ENCODE measurements around the gene ADH1C. TPM values are rescaled to one million over a fixed set of nuclear protein-coding genes. Genes with fewer than 3 reads are reported as not detected.

ADH1C gene
- polyA plus RNA-seq, 1 of the 3 experiments (the other 2 are of a cell fraction), result not detected

- no peak for DNase-seq
- Histone ChIP-seq H3F3A (replicated peaks; ENCODE audit: insufficient read depth) (no peaks in the 10 kb centered on the region), H4K20me1 (ENCODE audit: insufficient read depth) (no peaks in the 10 kb centered on the region), H3K27ac (ENCODE audit: low read depth in 2 of 2, low read length in 1 of 2) (no peak overlapping the region), H3K79me2 (ENCODE audit: insufficient read depth) (no peaks in the 10 kb centered on the region), H3K9me3 (no peaks in the 10 kb centered on the region), H2AFZ (ENCODE audit: low read depth) (no peak overlapping the region), H3K9ac (no peak overlapping the region), H3K27me3 (ENCODE audit: insufficient read depth) (no peaks in the 10 kb centered on the region), H3K4me3 (ENCODE audit: low read depth in 2 of 2, low read length in 1 of 2) (no peak overlapping the region), H3K4me2 (no peak overlapping the region), H3K36me3 (replicated peaks in 1 of 2; ENCODE audit: control insufficient read depth in 1 of 2, insufficient read depth in 2 of 2, low read length in 1 of 2) (no peaks in the 10 kb centered on the region), H3K4me1 (ENCODE audit: control insufficient read depth in 1 of 2, insufficient read depth in 2 of 2, low read depth in 1 of 2, low read length in 1 of 2) (no peaks in the 10 kb centered on the region), H3K9me2 (no peaks in the 10 kb centered on the region)
- WGBS (ENCODE audit: low lambda C conversion rate), result 13% methylated on average over 1 of the region's 1 CpG
- TF ChIP-seq ZBTB33 (IDR thresholded peaks at IDR 0.05; ENCODE audit: borderline replicate concordance, low read depth) (no peak), FOSL2 (IDR thresholded peaks at IDR 0.05; ENCODE audit: borderline replicate concordance, low read depth) (no peak), TCF12 (IDR thresholded peaks at IDR 0.05) (no peak), USF2 (IDR thresholded peaks at IDR 0.05; ENCODE audit: borderline replicate concordance, low read depth, low read length) (no peak), REST (IDR thresholded peaks at IDR 0.05; ENCODE audit: low read depth, low read length) (no peak), YY1 (IDR thresholded peaks at IDR 0.05; ENCODE audit: low read depth) (no peak), GATA2 (CRISPR knock-in tag; IDR thresholded peaks at IDR 0.05) (no peak), CHD2 (IDR thresholded peaks at IDR 0.05; ENCODE audit: low read length, partially characterized antibody) (no peak), POLR2AphosphoS5 (IDR thresholded peaks at IDR 0.05; ENCODE audit: low read depth, low read length) (no peak), RAD21 (IDR thresholded peaks at IDR 0.05; ENCODE audit: low read length) (no peak), RFX5 (IDR thresholded peaks at IDR 0.05; ENCODE audit: low read length) (no peak), IRF3 (IDR thresholded peaks at IDR 0.05; ENCODE audit: low read depth, low read length) (no peak), MEF2A (IDR thresholded peaks at IDR 0.05; ENCODE audit: borderline replicate concordance, low read depth) (no peak), SMC3 (IDR thresholded peaks at IDR 0.05; ENCODE audit: low read depth, low read length) (no peak), PBX3 (IDR thresholded peaks at IDR 0.05) (no peak), ELF1 (IDR thresholded peaks at IDR 0.05) (no peak), EZH2phosphoT487 (IDR thresholded peaks at IDR 0.05; ENCODE audit: borderline replicate concordance, low read depth) (no peak)
- POLR2A ChIA-PET, result no interaction called here
- CTCF ChIA-PET, result no interaction called here
These were observed 28.8 kb downstream of the ADH1C start for GRCh38 chr4:99323756-99324155.
